Stimulated activated CD8-positive, alpha-beta memory T cell treated with anti-CD3 and anti-CD28 coated beads, Interleukin-7, amount 100 ng/mL, for 48 hours (primary cell): ENCODE data around the gene MTX1.
A peak's percentile ranks its signal among the peaks of the same experiment; 100 is the strongest.

Experiments
- DNase-seq, 2 donors: peaks; one replicate each; pipeline ENCODE4 v3.0.0-alpha.2; 2020; ENCODE audit warnings: low read depth in 1 of 2; ENCODE audit errors: extremely low read depth in 1 of 2

Gene MTX1

GRCh38 chr1:155173478-155174323 lies 34.8 kb upstream of the MTX1 start, which contains the start of gene TRIM46:
Gene TRIM46, plus strand, starts transcription at chr1:155173849. Its CDS starts 118 bp downstream, at chr1:155173967.
- DNase-seq, result peak in 1 of 2 donors; percentile 74

- DNase-seq, result no peak
Observed at GRCh38 chr1:155174324-155175280, 33.9 kb upstream of the MTX1 start.

- no peak for DNase-seq
Observed at GRCh38 chr1:155175281-155175926, 33.1 kb upstream of the MTX1 start.

GRCh38 chr1:155175927-155176371 lies 32.5 kb upstream of the MTX1 start:
- no peak for DNase-seq

- DNase-seq, result peak; percentile 63 to 75
Observed at GRCh38 chr1:155176544-155177071, 31.9 kb upstream of the MTX1 start.

- DNase-seq, result no peak
Observed at GRCh38 chr1:155177192-155177917, 31.1 kb upstream of the MTX1 start.

DNA sequence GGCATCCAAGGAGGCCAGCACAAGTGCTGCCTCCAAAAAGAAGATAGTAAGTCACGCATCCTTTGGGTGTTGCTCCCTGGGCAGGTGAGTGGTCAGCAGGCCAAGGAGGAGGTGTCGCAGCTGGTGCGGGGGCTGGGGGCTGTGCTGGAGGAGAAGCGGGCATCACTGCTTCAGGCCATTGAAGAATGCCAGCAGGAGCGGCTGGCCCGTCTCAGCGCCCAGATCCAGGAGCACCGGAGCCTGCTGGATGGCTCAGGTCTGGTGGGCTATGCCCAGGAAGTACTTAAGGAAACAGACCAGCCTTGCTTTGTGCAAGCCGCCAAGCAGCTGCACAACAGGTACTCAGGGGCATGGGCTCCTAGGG lies 30.6 kb upstream of the MTX1 start:
- DNase-seq, result no peak

DNA sequence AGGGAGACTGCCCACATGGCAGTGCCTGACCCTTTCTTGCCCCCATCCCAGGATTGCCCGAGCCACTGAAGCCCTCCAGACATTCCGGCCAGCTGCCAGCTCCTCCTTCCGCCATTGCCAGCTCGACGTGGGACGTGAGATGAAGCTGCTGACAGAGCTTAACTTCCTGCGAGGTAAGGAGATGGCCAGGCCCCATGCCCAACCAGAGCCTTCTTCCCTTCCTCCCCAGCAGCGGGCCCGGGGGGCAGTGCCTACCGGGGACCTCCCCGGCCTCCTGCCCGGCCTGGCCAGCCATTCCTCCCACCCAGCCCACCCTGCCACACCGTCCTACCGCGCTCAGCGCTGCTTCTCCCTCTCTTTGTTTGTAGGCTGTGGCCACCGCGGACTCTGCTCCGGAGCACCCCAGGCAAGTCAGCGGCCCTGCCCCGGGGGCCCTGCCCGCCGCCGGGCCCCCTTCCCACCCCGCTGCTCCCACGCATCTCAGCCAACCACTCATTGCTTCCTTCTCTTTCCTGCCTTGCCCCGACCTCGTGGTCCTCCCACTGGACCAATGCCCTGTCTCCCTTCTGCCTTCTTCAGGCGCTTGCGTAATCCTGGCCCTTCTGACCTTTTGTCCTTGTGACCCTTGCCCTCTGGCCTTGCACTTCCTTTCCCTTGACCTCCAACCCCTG lies 29.9 kb upstream of the MTX1 start:
- no peak for DNase-seq

GRCh38 chr1:155179112-155180031 lies 29.1 kb upstream of the MTX1 start:
- no peak for DNase-seq

DNA sequence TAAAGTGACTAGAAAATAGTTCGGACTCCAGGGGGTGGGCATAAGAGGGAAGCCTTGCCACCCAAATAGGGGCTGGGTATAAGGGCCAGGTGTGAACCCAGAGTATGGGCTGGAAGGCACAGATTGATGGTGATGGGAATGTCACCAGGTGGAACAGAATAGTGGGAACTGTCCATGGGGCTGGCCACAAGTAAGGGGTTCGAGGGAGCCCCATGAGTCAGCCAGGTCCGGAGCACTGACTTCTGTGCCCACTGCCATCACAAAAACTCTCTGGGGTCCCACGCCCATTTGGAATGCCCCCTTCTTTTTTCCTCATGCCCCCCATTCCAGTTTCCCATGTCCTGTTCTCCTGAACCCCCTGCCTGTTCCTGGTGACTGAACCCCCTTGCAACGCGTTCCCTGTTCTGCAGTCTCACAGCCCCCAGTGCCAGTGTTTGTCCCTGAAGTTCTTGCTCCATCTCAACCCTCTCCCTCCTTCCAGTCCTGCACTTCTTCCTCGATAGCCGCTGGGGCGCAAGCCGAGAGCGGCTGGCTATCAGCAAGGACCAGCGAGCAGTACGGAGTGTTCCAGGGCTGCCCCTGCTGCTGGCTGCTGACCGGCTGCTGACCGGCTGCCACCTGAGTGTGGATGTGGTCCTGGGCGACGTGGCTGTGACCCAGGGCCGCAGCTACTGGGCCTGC lies 27.0 kb upstream of the MTX1 start:
- no peak for DNase-seq

DNA sequence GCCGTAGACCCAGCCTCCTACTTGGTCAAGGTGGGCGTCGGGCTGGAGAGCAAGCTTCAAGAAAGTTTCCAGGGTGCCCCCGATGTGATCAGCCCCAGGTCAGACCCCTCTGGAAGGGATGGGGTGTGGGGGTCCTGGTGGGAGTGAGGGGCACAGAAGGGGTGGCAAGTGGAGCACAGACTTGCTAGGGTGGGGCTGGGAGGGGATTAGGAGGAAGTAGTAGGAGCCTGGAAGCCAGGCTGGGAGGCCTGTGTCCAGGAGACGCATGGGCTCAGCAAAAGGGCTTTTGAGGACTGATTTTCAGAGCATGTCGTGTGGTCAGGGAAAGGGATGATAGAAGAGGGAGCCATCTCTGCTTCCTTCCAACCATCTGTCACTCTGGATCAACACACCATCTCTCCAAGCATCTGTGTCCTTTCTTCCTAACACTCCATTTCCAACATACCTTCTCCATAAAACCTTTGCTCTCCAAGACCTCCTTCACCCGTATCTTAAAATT lies 26.4 kb upstream of the MTX1 start:
- no peak for DNase-seq

GRCh38 chr1:155183775-155184221 lies 24.7 kb upstream of the MTX1 start:
- no peak for DNase-seq

DNA sequence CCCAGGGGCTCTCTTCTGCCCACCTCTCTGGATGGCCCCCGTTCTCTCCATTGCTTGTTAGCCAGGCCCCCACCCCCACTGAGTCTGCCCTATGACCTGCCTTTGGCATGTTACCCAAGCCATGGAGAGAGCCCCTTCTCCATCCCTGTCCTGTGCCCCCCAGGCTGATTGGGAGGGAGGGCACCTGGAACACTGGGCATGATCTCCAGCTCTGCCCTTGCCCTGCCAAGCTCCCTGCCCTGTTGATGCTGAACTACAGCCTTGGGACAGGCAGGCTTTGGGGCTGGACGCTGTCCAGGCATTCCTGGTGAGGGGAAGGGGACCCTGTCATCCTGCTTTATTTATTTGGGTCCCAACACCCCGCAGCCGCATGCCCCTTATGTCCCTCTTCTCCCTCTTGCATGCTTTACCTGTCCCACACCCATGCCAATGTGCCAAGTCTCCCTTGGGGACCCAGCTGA lies 24.1 kb upstream of the MTX1 start:
- DNase-seq, result no peak

DNA sequence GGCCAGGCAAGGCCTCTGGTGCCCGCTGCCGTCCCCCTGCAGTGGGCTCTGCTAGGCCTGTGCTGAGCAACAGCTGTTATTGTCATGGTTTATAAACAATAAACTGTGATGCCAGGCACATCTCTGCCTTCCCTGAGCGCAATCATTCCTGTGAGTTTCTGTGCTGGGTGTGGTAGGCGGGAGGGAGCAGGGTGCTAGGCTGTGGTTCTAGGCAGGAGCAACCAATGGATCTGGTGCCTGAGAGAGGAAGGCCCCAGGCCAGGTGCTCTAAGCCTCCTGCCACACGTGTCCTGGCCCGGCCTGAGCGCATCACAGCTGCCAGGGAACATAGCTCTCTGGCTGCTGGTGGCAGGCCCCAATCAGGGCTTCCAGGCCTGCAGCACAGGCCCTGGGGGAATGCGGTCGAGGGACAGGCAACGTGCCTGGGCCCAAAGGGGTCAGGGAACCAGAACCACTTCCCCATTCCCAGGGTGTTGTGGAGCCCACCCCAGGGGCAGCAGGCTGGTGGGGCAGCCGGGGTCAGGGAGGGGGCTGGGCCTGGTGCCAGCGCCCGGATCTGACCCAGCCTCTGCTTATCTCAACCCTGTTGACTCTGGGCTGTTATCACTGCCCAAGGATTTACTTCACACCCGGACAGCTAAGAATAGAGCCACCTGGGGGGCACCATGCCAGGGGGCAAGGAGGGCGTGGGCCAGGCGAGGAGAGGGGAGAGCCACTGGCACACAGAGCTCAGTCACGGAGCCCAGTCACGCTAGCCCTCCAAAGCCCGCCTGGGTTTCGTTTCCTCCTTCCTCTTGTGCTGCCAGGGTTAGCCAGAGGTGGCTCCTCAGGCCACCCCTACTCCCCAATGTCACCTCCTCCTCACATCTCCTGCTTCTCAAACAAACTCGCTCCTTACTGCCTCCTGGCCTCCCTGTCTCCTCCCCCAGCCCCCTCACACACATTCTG lies 23.4 kb upstream of the MTX1 start:
- no peak for DNase-seq

- no peak for DNase-seq
Observed at GRCh38 chr1:155185783-155186066, 22.8 kb upstream of the MTX1 start.

DNA sequence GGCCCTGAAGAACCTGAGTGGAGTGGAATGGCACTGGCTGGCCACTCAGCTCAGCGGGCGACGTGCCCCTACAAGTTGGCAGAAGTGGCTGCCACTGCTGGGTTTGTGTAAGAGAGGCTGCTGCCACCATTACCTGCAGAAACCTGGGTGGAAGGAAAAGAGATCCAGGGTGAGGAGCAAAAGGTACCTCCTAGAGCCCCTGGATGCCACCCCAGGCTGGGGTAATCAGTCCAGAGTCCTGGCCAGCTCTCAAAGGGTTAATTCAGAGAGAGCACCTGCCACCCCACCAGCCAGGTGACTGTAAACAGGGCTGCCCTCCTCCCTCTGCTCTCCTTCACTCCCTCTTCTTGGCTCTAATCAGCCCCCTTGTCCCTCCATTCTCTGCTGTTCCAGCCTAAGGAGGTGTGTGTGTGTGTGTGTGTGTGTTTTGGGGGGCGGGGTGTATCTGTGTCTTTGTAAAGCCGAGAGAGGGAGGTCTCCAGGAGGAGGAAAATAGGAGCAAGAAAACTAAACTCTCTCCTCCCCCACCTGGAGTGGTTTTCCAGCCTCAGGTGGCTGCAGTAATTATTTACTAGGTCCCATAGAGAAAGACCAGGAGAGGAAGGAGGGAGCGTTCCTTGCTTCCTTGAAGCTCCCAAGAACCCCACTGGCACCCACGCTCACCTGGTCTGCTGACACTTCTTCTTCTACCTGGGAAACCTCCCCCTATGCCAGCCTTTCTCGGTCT lies 22.3 kb upstream of the MTX1 start:
- DNase-seq, result no peak
